ENCODE results near the gene SPI1.

SPI1 gene

DNA sequence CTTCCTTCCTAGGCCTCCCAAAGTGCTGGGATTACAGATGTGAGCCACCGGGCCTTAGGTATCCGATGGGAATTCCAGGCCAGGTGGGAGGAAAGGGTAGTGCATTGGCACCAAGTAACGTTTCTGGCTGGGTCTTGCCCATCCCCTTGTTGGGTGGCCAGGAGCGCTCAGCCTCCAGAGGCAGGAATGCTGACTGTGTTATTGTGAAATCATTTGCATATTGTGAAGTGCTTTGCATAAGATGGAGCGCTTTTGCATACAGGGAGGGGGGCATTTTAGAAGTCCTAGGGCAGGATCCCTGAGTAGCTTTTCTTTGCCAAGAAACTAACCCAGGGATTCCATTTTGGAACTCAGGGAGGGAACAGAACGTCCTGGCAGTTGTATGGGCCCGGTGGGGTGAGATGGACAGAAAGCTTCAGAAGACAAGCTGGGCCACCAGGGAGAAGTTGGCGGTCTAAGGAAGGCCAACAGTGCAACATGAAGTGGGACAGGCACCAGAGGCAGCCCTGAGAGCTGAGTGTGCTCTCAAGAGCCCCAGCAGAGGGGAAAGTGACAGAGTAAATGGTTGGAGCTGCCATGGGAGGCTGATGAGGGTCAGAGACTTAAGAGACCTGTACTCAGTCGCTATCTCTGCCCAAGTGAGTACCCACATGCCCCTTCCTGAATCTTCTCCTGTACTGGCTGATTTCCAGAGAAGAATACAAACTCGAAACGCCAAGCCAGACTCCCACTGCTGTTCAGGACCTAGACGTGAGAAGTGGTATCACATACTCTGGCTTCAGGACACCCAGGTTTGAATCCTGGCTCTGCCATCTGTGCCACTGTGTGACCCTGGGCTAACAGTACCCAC is 28.8 kb upstream of the SPI1 start:
- no peak for DNase-seq

- no peak for DNase-seq
Measured at GRCh38 chr11:47403571-47403970, 25.2 kb upstream of the SPI1 start.

- DNase-seq: no peak
Measured at GRCh38 chr11:47403135-47403534, 24.8 kb upstream of the SPI1 start.

DNA sequence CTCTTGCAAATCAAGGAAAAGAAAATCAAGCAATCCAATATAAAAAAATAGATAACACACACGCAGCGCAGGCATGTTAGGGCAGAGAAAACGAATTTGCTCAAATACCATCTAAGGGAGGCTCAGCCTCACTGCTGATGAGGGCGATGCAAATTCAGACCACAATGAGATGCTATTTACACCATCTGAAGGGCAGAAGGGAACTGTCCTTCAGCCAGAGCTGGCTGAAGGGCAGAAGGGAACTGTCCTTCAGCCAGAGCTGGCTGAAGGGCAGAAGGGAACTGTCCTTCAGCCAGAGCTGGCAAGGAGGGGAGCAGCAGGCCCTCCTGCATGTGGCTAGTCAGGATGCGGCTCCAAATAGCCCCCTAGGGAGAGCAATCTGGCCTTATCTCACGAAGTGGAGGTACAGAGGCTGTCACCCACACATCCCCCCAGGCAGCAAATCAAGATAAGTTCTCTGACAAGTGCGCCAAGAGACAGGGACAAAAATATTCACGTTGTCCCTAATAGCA is 22.5 kb upstream of the SPI1 start:
- no peak for DNase-seq

GRCh38 chr11:47399860-47400767 is 21.8 kb upstream of the SPI1 start:
- peak; percentile 34 for DNase-seq

- no peak for DNase-seq
Measured at GRCh38 chr11:47398551-47398950, 20.2 kb upstream of the SPI1 start.

DNA sequence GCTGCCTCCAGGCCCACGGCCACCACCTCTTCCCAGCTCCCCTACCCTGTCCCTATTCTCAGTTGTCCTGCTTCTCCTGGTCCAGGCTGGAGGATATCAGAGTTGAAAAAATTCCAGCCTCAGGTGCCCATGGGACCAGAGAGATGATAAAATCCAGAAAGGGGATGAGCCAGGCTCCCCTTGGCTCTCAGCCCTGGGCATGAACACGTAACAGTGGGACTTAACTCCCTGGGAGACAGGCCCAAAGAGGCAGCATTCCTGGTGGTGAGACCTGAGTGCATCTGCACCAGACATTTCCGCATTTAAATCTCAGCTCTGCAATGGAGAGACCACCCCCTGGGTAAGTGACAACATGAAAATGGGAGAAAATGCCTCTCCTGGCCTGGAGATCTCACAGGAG is 19.7 kb upstream of the SPI1 start:
- no peak for DNase-seq

DNA sequence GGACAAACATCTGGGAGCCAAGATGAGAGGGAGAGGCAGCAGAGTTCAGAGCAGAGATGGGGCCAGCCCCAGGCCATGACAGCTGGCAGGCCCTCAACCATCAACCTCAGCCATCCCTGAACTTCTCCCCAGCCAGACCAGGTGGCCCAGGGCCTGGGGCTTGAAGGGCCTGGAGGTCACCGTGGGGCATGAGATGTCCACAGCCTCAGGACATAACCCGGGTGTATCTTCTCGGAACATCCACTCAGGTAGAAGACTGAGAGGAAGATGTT is 17.6 kb upstream of the SPI1 start:
- DNase-seq: no peak

GRCh38 chr11:47395223-47396048 is 17.1 kb upstream of the SPI1 start:
- DNase-seq: no peak

- DNase-seq: peak; percentile 20
Measured at GRCh38 chr11:47394322-47395222, 16.2 kb upstream of the SPI1 start.

DNA sequence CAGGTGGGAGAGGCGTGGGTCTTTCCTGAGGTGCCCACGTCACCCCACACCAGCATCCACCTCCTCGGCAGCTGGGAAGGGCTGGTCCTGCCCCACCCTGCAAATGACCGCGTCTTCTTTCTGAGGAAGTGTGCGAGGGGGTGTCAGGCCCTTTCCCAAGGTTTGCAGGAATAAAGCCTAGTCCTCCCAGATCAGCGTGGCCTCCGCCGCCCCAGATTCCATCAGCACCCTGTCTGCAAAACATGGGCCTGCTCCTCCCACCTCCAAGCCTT is 15.6 kb upstream of the SPI1 start:
- DNase-seq: no peak

DNA sequence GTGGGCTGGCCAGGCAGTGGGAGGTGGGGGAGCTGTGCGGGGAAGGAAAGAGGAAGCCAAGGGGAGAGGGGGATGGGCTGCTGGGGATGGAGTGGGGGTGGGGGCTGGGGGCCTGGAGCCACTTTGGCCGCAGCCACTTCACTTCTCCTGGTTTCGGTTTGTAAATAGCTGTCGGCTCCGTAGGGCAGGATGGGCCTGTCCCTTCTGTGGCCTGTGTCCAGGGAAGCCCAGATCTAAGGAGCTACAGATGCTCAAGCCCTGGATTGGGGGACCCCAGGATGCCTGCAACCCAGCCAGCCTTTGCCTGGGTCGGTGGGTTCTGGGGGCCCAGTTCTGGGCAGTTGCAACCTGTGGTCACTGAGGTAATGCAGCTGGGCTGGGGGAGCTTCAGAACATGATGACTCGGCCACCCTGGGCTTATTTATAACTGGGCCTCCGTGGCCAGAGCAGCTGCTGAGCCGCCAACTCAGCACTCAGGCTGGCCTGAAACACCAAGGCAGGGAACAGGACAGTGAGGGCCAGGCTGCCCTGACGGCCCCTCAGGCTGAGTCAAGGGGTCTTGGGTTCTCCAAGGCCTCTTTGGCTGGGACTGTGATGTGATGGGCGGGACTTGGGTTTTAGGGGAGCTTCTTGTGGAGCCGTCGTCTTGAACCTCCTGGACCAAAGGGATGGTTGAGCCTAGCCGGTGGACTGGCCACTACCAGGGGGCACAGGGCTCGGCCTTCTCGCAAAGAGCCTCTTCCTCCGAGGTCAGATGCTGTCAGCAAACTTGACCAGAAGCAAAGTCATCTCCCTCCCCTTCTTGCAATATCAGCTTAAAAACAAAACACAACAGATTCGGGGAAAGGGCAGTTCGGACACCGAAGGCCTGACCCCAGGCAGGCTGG is 15.1 kb upstream of the SPI1 start:
- no peak for DNase-seq

GRCh38 chr11:47392546-47393162 is 14.3 kb upstream of the SPI1 start:
- DNase-seq: no peak

DNA sequence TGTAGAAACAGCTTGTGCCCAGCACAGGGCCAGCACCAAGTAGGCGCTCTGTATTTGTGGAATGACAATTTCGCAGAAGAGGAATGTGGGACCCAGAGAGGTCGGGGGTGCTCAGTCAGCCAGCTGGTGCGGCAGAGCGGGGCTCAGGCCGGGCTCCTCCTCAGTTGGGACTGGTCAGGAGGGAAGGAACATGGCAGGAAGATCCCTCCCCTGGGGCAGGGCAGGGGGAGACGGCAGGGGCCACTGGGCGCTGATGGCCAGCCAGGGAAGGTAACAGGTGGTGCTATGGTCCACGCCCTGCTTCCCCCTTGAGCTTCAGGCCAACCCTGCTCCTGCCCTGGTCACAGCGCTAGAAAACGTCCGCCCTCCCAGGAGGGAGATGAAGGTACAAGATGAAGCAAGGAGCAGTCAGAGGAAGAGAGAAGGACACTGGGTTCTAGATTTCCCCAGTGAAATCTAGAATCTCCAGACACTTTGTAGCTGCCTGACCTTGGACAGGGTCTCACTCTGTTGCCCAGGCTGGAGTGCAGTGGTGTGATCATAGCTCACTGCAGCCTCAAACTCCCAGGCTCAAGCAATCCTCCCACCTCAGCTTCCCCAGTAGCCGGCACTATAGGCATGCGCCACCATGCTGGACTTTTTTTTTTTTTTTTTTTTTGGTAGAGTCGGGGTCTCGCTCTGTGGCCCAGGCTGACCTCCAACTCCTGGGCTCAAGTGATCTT is 13.5 kb upstream of the SPI1 start:
- DNase-seq: no peak

DNA sequence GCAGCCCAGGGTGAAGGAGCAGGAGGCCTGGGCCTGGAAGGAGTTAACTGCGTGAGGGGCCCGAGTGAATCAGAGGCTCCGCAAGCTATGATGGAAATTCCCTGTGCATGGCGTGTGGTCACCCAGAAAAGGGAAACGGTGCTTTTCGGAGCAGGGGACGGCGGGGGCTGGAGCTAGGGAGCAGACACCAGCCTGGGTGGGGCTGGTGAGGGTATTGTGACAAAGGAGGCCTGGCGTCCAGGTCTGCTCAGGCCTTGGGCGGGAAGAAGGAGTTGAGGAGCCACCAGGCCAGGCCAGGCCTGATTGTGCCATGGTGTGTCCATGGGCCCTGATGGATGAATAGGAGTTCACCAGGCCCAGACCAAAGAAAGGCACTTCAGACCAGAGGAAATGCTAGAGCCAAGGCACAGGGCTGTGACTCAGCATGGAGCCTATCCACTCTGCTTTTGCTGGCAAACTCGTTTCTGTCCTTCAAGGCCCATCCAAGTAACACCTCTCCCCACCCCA is 12.8 kb upstream of the SPI1 start:
- DNase-seq: no peak

DNA sequence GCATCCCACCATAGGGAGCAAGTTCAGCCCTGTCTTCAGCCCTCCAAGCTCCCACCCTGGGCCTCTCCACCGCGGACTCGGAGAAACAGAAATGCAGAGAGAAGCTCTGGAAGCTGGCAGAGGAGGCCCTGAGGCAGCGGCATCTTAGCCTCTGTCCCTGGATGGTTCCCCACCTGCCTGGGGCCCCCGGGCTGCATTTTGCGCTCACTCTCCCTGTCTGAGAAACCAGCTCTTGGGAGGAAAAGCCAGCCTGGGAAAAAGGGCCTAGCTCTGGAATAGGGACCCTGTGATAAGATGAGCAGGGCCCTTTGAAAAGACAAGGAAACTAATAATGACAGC is 12.0 kb upstream of the SPI1 start:
- DNase-seq: no peak

DNA sequence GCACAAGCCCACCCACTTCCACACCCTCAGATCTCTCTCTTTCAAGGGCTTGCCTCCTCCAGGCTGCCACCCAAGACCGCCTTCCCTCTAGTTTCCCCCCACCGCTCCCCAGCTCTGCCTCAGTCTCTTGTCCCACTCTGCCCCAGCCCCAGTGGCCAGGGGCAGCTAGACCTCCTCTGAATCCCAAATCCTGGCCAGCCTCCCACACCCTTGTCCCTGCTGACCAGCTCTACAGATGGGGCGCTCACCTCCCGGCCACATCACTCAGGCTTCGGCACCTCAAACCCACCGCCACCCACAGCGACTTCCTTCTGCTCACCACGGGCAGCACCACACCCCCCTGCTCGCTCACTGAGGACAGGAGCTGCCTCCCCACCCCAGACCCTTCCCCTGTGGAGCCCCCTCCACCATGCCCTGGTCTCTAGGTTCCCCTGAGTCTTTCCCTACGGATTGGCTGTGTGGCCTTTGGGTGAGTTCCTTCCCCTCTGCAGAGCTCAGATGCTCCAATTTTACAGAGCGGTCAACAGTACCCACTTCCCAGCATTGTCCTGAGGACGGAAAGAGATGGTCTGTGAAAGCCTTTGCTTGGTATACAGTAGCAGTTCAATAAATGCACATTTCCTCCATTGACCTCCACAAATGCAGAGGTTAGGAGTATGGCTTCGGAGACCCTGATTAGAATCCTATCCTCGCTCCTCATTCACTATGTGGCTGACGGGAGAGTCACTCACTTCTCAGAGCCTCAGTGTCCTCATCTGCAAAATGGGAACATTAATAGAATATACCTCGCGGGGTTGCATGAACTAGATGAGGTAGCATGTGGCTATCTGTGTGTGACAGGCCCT is 11.5 kb upstream of the SPI1 start:
- DNase-seq: no peak

GRCh38 chr11:47388697-47389576 is 10.6 kb upstream of the SPI1 start:
- no peak for DNase-seq

Measured in effector CD8-positive, alpha-beta T cell (primary cell).